Endothelial cell of umbilical vein (primary cell): ENCODE data around the gene CATSPER3. TPM values are rescaled to one million over a fixed set of nuclear protein-coding genes. Genes with fewer than 3 reads are reported as not detected.

Experiments used
- BruUV-seq: library from RNA; stranded (reverse); fragments of 400-500 nt; replicated peaks from 2 replicates; lab custom pipeline; 2021; lab: Mats Ljungman, UMichigan
- CTCF ChIA-PET: fragments of 300-600, 350-600 bp; sonication (Branson Sonifier 250); formaldehyde crosslinking; loops from one replicate; lab custom pipeline; 2021; ENCODE audit warnings: antibody characterized with exemption, inconsistent platforms; lab: Charles Lee
- POLR2A ChIA-PET: fragments of 300-600, 350-600 bp; sonication (Branson Sonifier 250); formaldehyde crosslinking; loops from one replicate; lab custom pipeline; 2021; ENCODE audit warnings: antibody characterized with exemption, inconsistent platforms; lab: Charles Lee
- DNase-seq: peaks from one replicate; pipeline ENCODE4 v3.0.0-alpha.2; 2011; ENCODE audit warnings: low read depth, low spot score
- FAIRE-seq: peaks from 2 replicates; lab custom pipeline; 2011; peaks lifted over from hg19 to GRCh38; lab: Jason Lieb, UNC
- H2AFZ ChIP-seq: 2 replicates; pipeline ENCODE4 v1.6.0; 2012; ENCODE audit warnings: low read depth, low read length, control low read depth, inconsistent platforms
- H3K27ac ChIP-seq: 2 replicates; pipeline ENCODE4 v1.5.1; 2011; ENCODE audit warnings: low read depth, mild to moderate bottlenecking, control low read depth, low read length, moderate library complexity; ENCODE audit not compliant: insufficient read depth
- H3K27me3 ChIP-seq, 2 experiments: 2 replicates each; pipeline versions ENCODE4 v1.6.0 to v1.6.1; 2011; ENCODE audit warnings: low read length in 2 of 2, mixed read lengths in 1 of 2; ENCODE audit not compliant: control insufficient read depth in 2 of 2, insufficient read depth in 2 of 2
- H3K36me3 ChIP-seq, 2 experiments: 2 replicates in 1 of 2; 3 replicates in 1 of 2; pipeline ENCODE4 v1.5.1; 2011; ENCODE audit warnings: low read length in 2 of 2, mild to moderate bottlenecking in 1 of 2, moderate library complexity in 1 of 2; ENCODE audit not compliant: control insufficient read depth in 2 of 2, insufficient read depth in 2 of 2; ENCODE audit errors: extremely low read depth in 1 of 2
- H3K4me1 ChIP-seq: 3 replicates; pipeline ENCODE4 v1.5.1; 2011; ENCODE audit warnings: mild to moderate bottlenecking, low read length; ENCODE audit not compliant: control insufficient read depth, insufficient read depth; ENCODE audit errors: extremely low read depth
- H3K4me2 ChIP-seq: 2 replicates; pipeline ENCODE4 v1.6.1; 2011; ENCODE audit warnings: low read length, control low read depth, mixed read lengths; ENCODE audit not compliant: insufficient read depth
- H3K4me3 ChIP-seq, 3 experiments: fragments of 200-600 bp in 1 of 3; sonication (generic), shearing (Covaris generic) in 1 of 3; replicated peaks in 1 of 3; 2 replicates each; pipeline ENCODE4 v1.5.1; 2011 to 2016; ENCODE audit warnings: control low read depth in 3 of 3, low read length in 3 of 3, mild to moderate bottlenecking in 2 of 3, inconsistent platforms in 1 of 3, low read depth in 1 of 3, moderate library complexity in 1 of 3; ENCODE audit not compliant: insufficient read depth in 1 of 3
- H3K79me2 ChIP-seq: 2 replicates; pipeline ENCODE4 v1.6.0; 2012; ENCODE audit warnings: low read length, inconsistent platforms; ENCODE audit not compliant: control insufficient read depth, insufficient read depth
- H3K9ac ChIP-seq: replicated peaks from 2 replicates; pipeline ENCODE3; 2011; ENCODE audit warnings: low read length, control low read depth; ENCODE audit not compliant: insufficient read depth; ENCODE audit errors: extremely low read depth
- H3K9me1 ChIP-seq: replicated peaks from 3 replicates; pipeline ENCODE4 v1.6.0; 2011; ENCODE audit warnings: mild to moderate bottlenecking, low read length; ENCODE audit not compliant: control insufficient read depth, insufficient read depth; ENCODE audit errors: extremely low read depth
- H3K9me3 ChIP-seq: replicated peaks from 2 replicates; pipeline ENCODE4 v1.5.1; 2012; ENCODE audit warnings: low read length, inconsistent platforms; ENCODE audit not compliant: control insufficient read depth, insufficient read depth
- H4K20me1 ChIP-seq: replicated peaks from 2 replicates; pipeline ENCODE3; 2011; ENCODE audit warnings: mild to moderate bottlenecking, low read length; ENCODE audit not compliant: control insufficient read depth, insufficient read depth; ENCODE audit errors: extremely low read depth
- EZH2 ChIP-seq: IDR thresholded peaks from 2 replicates; pipeline ENCODE4 v1.6.1; 2012; ENCODE audit warnings: borderline replicate concordance, low read depth, mild to moderate bottlenecking, moderate library complexity, low read length, inconsistent platforms; ENCODE audit not compliant: severe bottlenecking
- GATA2 ChIP-seq: IDR thresholded peaks from 2 replicates; pipeline ENCODE4 v1.7.0; 2011; ENCODE audit warnings: low read depth, mild to moderate bottlenecking, moderate library complexity, mixed read lengths, low read length; ENCODE audit not compliant: insufficient read length, insufficient read depth
- JUN ChIP-seq: IDR thresholded peaks from 2 replicates; pipeline ENCODE4 v1.6.1; 2011; ENCODE audit warnings: borderline replicate concordance, low read depth; ENCODE audit not compliant: insufficient read length, insufficient read depth
- MYC ChIP-seq: IDR thresholded peaks from one replicate; pipeline ENCODE4 v1.6.1; 2011; ENCODE audit warnings: mild to moderate bottlenecking, low read depth, low read length
- POLR2A ChIP-seq: IDR thresholded peaks from 2 replicates; pipeline ENCODE4 v1.6.1; 2012; ENCODE audit warnings: low read depth, mild to moderate bottlenecking, control low read depth, low read length
- POLR2AphosphoS5 ChIP-seq: IDR thresholded peaks from 2 replicates; pipeline ENCODE4 v1.6.1; 2012; ENCODE audit warnings: low read depth, mild to moderate bottlenecking, control low read depth, low read length, moderate library complexity; ENCODE audit not compliant: insufficient read depth
- dilution Hi-C: fragments of 300-500 bp; cut with MboI; formaldehyde crosslinking; loops from one replicate; pipeline ENCODE4 v1.15.0; 2019; ENCODE audit warnings: low sequenced_read_pairs; ENCODE audit not compliant: extremely low pct_ligation_motif_present
- intact Hi-C: fragments of 100-400 bp; cut with micrococcal nuclease; formaldehyde crosslinking; loops from one replicate; pipeline ENCODE4 v1.10.0; 2022
- polyA plus RNA-seq, 4 experiments: library from polyadenylated mRNA; depleted of rRNA in 3 of 4; stranded (reverse) in 3 of 4; unstranded in 1 of 4; fragments of >200 nt; gene quantifications; 2 replicates each; pipeline versions ENCODE4 v1.2.1 to v1.2.3, GENCODE V29; 2011 to 2012; ENCODE audit warnings: missing spikeins in 1 of 4
- total RNA-seq: library from RNA; stranded (reverse); gene quantifications from 2 replicates; pipeline ENCODE4 v1.2.3, GENCODE V29; 2021
- TF ChIP-seq, protein P1 (sequence below): IDR thresholded peaks from 2 replicates; pipeline ENCODE4 v1.6.1; 2011; ENCODE audit not compliant: insufficient read depth, insufficient read length
- TF ChIP-seq, protein P2 (sequence below), 2 donors: IDR thresholded peaks; 1 replicate in 1 of 2; 2 replicates in 1 of 2; pipeline ENCODE4 v1.5.1; 2011; ENCODE audit warnings: low read length in 2 of 2, mild to moderate bottlenecking in 2 of 2, moderate library complexity in 2 of 2, control low read depth in 1 of 2, inconsistent platforms in 1 of 2, low read depth in 1 of 2; ENCODE audit not compliant: insufficient read depth in 1 of 2; ENCODE audit errors: extremely low read depth in 1 of 2

Gene CATSPER3
- total and polyA plus RNA-seq, 2 donors (not counting 3 experiments of a cell fraction or from before 2014, with no cell fraction given) = 0.43 to 0.71 TPM

DNA sequence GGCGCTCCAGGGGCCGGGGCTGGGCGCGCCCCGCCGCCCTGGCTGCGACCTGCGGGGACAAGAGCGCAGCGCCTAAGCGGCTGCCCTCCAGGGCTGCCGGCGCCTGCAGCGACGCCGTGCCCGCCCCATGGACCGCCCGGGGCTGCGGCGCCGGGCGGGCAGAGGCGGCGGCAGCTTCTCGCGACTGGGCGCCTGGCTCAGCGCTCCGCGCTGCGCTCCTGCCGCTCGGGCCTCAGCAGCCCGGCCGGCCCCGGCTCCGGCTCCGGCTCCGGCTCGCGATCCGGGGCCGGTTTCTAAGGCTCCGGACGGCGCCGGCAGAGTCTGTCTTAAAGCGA lies 66.2 kb downstream of the CATSPER3 start, which contains the start of gene PITX1:
Gene PITX1 (minus strand): TSS at position 328 of the 335 bp plus-strand sequence. CDS start 347 bp downstream, outside the sequence.
- TF ChIP-seq EZH2 = peak; percentile 1
- no peak for TF ChIP-seq JUN
- FAIRE-seq = no peak
- no peaks in the 10 kb centered on the region for H3K9me1 ChIP-seq
- H3K9ac ChIP-seq = no peak within 1 kb of the TSS
- H3K4me3 ChIP-seq = peak within 1 kb of the TSS in 1 of 3 experiments; percentile 25
- no peak within 1 kb of the TSS for H3K4me2 ChIP-seq
- DNase-seq = no peak
- no peak within 1 kb of the TSS for H2AFZ ChIP-seq
- no peaks in the 10 kb centered on the region for H3K79me2 ChIP-seq
- no TSS peak for BruUV-seq
- dilution Hi-C loops = no loop called here
- H3K9me3 ChIP-seq = no peaks in the 10 kb centered on the region
- no peaks in the 10 kb centered on the region for H3K36me3 ChIP-seq
- no peak within 1 kb of the TSS for H3K27ac ChIP-seq
- CTCF ChIA-PET = interaction anchor here (1.1 to 1.8 kb wide), 2 partner anchors 299 to 392 kb away, joined by 3 to 4 read pairs; no protein-coding TSS in a partner anchor
- H3K4me1 ChIP-seq = peaks cover 5% of the 10 kb centered on the region
- H3K27me3 ChIP-seq = peaks cover 85 to 95% of the 10 kb centered on the region in 2 experiments
- intact Hi-C loops = loop anchor here (5.0 kb wide), 1 partner anchor 298 kb away; no protein-coding TSS in a partner anchor
- no peaks in the 10 kb centered on the region for H4K20me1 ChIP-seq
- POLR2A ChIA-PET = no interaction called here

DNA sequence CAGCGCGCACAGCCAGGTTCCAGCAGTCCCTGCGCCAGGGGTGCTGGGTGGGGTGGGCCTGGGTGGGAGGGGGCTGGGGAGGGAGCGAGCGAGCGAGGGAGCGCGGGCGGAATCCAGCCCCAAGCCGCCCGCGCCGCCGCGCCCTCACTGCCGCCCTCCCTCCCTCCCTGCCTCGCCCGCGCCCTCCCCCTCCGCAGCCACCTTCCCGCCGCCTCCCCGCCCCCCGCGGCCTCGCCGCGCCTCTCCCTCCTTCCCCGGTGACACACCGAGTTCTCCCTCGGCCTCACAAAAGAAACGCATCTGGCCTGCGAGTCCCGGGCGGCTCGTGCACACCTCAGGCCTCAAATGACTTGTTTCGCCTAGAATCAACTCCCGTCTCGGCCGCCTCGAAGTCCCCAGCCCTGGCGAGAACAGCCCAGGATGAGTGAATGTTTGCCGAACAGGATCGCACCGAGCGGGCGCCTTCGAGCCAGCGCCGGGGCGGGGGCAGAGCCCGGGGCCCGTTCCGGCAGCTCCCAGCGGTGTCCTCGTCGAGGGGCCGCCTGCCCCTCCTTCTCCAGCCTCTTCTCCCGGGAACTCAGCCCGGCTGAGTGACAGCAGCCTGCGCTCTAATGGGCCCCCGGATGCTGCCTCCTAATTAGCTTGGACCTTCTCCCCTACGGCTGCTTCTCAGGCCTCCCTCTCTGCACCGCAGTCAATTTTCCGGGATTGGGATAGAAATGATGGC lies 66.7 kb downstream of the CATSPER3 start:
- Histone ChIP-seq H3K4me2 (no peak overlapping the region), H3K79me2 (no peaks in the 10 kb centered on the region), H3K27ac (no peak overlapping the region), H4K20me1 (no peaks in the 10 kb centered on the region), H3K9me1 (no peaks in the 10 kb centered on the region), H3K9ac (no peak overlapping the region), H3K27me3 (peaks cover 85 to 95% of the 10 kb centered on the region in 2 experiments), H3K4me1 (peaks cover 5% of the 10 kb centered on the region), H3K4me3 (no peak overlapping the region), H2AFZ (no peak overlapping the region), H3K9me3 (no peaks in the 10 kb centered on the region), H3K36me3 (no peaks in the 10 kb centered on the region)
- FAIRE-seq (no peak), DNase-seq (no peak)
- no TSS peak for BruUV-seq
- dilution Hi-C loops = no loop called here
- intact Hi-C loops = loop anchor here (5.0 kb wide), 1 partner anchor 298 kb away; no protein-coding TSS in a partner anchor
- TF ChIP-seq POLR2AphosphoS5 = no peak
- TF ChIP-seq POLR2A = no peak
- TF ChIP-seq, protein P1, sequence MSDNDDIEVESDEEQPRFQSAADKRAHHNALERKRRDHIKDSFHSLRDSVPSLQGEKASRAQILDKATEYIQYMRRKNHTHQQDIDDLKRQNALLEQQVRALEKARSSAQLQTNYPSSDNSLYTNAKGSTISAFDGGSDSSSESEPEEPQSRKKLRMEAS = no peak
- no peak for TF ChIP-seq MYC
- TF ChIP-seq GATA2 = no peak
- TF ChIP-seq EZH2 = no peak
- TF ChIP-seq, protein P2, sequence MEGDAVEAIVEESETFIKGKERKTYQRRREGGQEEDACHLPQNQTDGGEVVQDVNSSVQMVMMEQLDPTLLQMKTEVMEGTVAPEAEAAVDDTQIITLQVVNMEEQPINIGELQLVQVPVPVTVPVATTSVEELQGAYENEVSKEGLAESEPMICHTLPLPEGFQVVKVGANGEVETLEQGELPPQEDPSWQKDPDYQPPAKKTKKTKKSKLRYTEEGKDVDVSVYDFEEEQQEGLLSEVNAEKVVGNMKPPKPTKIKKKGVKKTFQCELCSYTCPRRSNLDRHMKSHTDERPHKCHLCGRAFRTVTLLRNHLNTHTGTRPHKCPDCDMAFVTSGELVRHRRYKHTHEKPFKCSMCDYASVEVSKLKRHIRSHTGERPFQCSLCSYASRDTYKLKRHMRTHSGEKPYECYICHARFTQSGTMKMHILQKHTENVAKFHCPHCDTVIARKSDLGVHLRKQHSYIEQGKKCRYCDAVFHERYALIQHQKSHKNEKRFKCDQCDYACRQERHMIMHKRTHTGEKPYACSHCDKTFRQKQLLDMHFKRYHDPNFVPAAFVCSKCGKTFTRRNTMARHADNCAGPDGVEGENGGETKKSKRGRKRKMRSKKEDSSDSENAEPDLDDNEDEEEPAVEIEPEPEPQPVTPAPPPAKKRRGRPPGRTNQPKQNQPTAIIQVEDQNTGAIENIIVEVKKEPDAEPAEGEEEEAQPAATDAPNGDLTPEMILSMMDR (IDR thresholded peaks at IDR 0.05; ENCODE audit: extremely low read depth in 1 of 2, insufficient read depth in 1 of 2, low read depth in 1 of 2, low read length in 2 of 2) = no peak
- ChIA-PET POLR2A (no interaction called here), CTCF (interaction anchor here (1.8 kb wide), 1 partner anchor 391 kb away, joined by 4 read pairs; no protein-coding TSS in a partner anchor)
